HepG2 (cell line): ENCODE results near the gene CD300LF. TPM values are rescaled to one million over a fixed set of nuclear protein-coding genes. Genes with fewer than 3 reads are reported as not detected.

Experiments
- GABPA ChIP-seq, 2 experiments: IDR thresholded peaks; 2 replicates each; pipeline ENCODE4 v1.6.1; 2011 to 2016; ENCODE audit warnings: low read depth in 2 of 2, low read length in 1 of 2, missing biosample characterization in 1 of 2, missing genetic modification characterization in 1 of 2
- KLF6 ChIP-seq: IDR thresholded peaks from 2 replicates; pipeline ENCODE4 v1.8.0; 2016; ENCODE audit warnings: missing biosample characterization, missing genetic modification reagents
- MLLT10 ChIP-seq: sonication (generic); formaldehyde crosslinking; IDR thresholded peaks from 2 replicates; pipeline ENCODE4 v1.4.0; 2020; ENCODE audit warnings: missing genetic modification reagents
- ZNF101 ChIP-seq: sonication (generic); formaldehyde crosslinking; IDR thresholded peaks from 2 replicates; pipeline ENCODE4 v1.4.0; 2020; ENCODE audit warnings: mild to moderate bottlenecking, low read depth, missing genetic modification reagents, borderline replicate concordance
- ZNF556 ChIP-seq: sonication (generic); formaldehyde crosslinking; IDR thresholded peaks from 2 replicates; pipeline ENCODE4 v1.4.0; 2020; ENCODE audit warnings: mild to moderate bottlenecking, missing genetic modification reagents, borderline replicate concordance
- polyA plus RNA-seq, 8 experiments: library from polyadenylated mRNA; depleted of rRNA in 3 of 8; stranded (reverse) in 7 of 8; unstranded in 1 of 8; fragments of >200 nt; fragmentation: Illumina TruSeq in 4 of 8; extraction: Trizol in 4 of 8; gene quantifications; 2 replicates each; pipeline versions ENCODE4 v1.2.1 to v1.2.3, GENCODE V29; 2011 to 2016; ENCODE audit warnings: low read depth in 4 of 8, missing spikeins in 1 of 8, mixed read lengths in 1 of 8; ENCODE audit not compliant: insufficient read depth in 1 of 8
- total RNA-seq, 5 experiments: library from RNA; depleted of rRNA; stranded (reverse); fragments of >200 nt; fragmentation: Illumina TruSeq; extraction: Trizol; gene quantifications; 2 replicates each; pipeline ENCODE4 v1.2.3, GENCODE V29; 2016; ENCODE audit warnings: low read depth in 1 of 5
- TF ChIP-seq, protein P1 (sequence below): IDR thresholded peaks from 2 replicates; pipeline ENCODE4 v1.6.1; 2016; ENCODE audit warnings: low read depth
- TF ChIP-seq, protein P2 (sequence below): sonication (generic); formaldehyde crosslinking; IDR thresholded peaks from 2 replicates; pipeline ENCODE4 v1.5.0; 2020; ENCODE audit warnings: missing genetic modification reagents
- TF ChIP-seq, protein P3 (sequence below): sonication (generic); formaldehyde crosslinking; IDR thresholded peaks from 2 replicates; pipeline ENCODE4 v1.4.0; 2020; ENCODE audit warnings: mild to moderate bottlenecking, missing genetic modification reagents
- TF ChIP-seq, protein P4 (sequence below), 2 experiments: sonication (generic) in 1 of 2; formaldehyde crosslinking in 1 of 2; IDR thresholded peaks; 2 replicates each; pipeline versions ENCODE4 v1.4.0 to v1.6.1; 2016 to 2020; ENCODE audit warnings: borderline replicate concordance in 1 of 2, low read depth in 1 of 2, mild to moderate bottlenecking in 1 of 2, missing genetic modification reagents in 1 of 2
- TF ChIP-seq, protein P5 (sequence below): sonication (generic); formaldehyde crosslinking; IDR thresholded peaks from 2 replicates; pipeline ENCODE4 v1.8.0; 2022; ENCODE audit warnings: missing genetic modification reagents, low read depth, mild to moderate bottlenecking, borderline replicate concordance

Gene CD300LF
- total and polyA plus RNA-seq, 2 of the 13 experiments (the other 11 are each of a cell fraction or from before 2014, with no cell fraction given), result not detected

DNA sequence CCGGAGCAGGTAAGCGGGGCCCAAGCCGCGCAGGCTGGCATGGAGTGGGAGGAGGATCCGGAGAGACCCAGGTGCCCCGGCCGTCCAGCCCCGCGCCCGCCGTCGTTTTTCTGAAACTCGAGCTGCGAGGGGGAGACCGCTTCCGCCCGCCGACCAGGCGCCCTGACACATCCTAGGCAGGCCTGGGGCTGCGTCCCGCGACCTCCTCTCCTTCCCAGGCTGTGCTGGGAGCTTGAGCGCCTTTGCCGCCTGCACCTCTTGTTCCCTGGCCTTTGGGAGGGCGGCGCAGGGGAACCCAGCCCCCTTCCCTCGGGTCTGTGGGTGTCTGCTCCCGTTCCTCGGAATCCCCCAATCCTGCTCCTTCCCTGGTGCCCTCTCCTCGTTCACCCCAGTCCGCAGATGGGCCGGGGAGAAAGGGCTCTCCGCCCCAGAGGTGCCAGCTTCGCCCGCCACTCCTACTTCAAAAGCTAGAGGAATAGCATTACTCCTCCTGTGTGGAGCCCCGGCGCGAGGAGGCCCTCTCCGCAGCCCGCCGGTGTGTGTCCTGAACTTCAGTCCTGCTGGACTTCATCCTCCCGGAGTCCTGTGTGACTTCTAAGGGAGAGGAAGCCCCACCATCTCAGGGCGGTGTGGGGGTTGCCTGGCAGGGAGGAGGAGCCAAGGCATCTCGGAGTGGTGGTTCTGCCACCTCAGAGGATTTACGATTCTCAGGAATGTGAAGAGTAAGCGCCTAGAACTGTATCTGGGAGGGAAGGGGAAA lies 36.7 kb upstream of the CD300LF start (continued):
- TF ChIP-seq ZNF556 (CRISPR knock-in tag) (no peak; the same call in 1 of the 2 replicates), ZNF101 (CRISPR knock-in tag) (no peak), MLLT10 (CRISPR knock-in tag) (no peak), KLF6 (CRISPR knock-in tag) (no peak), GABPA (IDR thresholded peaks at IDR 0.05; ENCODE audit: low read depth, low read length) (no peak), GABPA (CRISPR knock-in tag; IDR thresholded peaks at IDR 0.05; ENCODE audit: low read depth) (no peak)
- TF ChIP-seq, protein P1, sequence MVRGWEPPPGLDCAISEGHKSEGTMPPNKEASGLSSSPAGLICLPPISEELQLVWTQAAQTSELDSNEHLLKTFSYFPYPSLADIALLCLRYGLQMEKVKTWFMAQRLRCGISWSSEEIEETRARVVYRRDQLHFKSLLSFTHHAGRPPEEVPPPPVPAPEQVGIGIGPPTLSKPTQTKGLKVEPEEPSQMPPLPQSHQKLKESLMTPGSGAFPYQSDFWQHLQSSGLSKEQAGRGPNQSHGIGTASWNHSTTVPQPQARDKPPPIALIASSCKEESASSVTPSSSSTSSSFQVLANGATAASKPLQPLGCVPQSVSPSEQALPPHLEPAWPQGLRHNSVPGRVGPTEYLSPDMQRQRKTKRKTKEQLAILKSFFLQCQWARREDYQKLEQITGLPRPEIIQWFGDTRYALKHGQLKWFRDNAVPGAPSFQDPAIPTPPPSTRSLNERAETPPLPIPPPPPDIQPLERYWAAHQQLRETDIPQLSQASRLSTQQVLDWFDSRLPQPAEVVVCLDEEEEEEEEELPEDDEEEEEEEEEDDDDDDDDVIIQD (CRISPR knock-in tag), result no peak
- TF ChIP-seq, protein P2, sequence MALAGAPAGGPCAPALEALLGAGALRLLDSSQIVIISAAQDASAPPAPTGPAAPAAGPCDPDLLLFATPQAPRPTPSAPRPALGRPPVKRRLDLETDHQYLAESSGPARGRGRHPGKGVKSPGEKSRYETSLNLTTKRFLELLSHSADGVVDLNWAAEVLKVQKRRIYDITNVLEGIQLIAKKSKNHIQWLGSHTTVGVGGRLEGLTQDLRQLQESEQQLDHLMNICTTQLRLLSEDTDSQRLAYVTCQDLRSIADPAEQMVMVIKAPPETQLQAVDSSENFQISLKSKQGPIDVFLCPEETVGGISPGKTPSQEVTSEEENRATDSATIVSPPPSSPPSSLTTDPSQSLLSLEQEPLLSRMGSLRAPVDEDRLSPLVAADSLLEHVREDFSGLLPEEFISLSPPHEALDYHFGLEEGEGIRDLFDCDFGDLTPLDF (CRISPR knock-in tag), result no peak
- TF ChIP-seq, protein P3, sequence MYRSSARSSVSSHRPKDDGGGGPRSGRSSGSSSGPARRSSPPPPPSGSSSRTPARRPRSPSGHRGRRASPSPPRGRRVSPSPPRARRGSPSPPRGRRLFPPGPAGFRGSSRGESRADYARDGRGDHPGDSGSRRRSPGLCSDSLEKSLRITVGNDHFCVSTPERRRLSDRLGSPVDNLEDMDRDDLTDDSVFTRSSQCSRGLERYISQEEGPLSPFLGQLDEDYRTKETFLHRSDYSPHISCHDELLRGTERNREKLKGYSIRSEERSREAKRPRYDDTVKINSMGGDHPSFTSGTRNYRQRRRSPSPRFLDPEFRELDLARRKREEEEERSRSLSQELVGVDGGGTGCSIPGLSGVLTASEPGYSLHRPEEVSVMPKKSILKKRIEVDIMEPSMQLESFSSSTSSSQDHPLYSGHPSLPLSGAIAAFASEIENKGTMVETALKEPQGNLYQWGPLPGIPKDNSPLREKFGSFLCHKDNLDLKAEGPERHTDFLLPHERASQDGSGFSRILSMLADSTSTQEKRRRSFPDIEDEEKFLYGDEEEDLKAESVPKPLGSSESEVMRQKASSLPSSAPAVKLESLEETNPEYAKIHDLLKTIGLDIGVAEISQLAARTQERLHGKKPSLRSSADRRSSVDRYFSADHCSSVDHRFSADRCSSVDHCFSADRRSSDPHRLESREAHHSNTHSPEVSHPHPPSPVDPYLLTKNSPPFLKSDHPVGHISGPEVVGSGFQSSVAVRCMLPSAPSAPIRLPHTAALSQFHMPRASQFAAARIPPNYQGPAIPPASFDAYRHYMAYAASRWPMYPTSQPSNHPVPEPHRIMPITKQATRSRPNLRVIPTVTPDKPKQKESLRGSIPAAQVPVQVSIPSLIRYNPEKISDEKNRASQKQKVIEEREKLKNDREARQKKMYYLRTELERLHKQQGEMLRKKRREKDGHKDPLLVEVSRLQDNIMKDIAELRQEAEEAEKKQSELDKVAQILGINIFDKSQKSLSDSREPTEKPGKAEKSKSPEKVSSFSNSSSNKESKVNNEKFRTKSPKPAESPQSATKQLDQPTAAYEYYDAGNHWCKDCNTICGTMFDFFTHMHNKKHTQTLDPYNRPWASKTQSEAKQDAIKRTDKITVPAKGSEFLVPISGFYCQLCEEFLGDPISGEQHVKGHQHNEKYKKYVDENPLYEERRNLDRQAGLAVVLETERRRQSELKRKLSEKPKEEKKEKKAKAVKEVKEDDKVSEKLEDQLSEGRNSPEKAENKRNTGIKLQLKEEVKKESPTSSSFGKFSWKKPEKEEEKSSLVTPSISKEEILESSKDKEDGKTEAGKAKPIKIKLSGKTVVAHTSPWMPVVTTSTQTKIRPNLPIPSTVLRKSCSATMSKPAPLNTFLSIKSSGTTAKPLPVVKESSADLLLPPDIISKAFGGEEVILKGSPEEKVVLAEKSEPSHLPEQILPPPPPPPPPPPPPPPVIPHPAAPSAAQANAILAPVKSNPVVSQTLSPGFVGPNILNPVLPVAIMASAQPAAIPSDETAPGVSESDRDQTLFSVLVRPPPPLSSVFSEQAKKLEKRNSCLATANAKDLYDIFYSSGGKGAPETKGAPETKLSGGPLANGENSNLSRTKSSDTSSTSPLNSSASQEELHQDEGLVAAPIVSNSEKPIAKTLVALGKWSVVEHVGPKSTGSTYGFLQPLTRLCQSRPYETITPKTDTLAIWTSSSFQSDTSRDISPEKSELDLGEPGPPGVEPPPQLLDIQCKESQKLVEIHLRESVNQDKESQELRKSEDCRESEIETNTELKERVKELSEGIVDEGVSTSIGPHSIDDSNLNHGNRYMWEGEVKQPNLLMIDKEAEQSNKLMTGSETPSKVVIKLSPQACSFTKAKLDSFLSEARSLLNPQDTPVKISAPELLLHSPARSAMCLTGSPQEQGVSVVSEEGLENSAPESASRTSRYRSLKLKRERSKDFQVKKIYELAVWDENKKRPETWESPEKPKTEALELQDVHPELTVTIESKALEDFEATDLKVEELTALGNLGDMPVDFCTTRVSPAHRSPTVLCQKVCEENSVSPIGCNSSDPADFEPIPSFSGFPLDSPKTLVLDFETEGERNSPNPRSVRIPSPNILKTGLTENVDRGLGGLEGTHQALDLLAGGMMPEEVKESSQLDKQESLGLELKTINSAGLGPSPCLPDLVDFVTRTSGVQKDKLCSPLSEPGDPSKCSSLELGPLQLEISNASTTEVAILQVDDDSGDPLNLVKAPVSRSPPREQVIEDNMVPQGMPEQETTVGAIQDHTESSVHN (CRISPR knock-in tag), result peak; percentile 51; the same call in 1 of the 2 replicates
- TF ChIP-seq, protein P4, sequence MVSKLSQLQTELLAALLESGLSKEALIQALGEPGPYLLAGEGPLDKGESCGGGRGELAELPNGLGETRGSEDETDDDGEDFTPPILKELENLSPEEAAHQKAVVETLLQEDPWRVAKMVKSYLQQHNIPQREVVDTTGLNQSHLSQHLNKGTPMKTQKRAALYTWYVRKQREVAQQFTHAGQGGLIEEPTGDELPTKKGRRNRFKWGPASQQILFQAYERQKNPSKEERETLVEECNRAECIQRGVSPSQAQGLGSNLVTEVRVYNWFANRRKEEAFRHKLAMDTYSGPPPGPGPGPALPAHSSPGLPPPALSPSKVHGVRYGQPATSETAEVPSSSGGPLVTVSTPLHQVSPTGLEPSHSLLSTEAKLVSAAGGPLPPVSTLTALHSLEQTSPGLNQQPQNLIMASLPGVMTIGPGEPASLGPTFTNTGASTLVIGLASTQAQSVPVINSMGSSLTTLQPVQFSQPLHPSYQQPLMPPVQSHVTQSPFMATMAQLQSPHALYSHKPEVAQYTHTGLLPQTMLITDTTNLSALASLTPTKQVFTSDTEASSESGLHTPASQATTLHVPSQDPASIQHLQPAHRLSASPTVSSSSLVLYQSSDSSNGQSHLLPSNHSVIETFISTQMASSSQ (IDR thresholded peaks at IDR 0.05; ENCODE audit: low read depth), result no peak
- TF ChIP-seq, protein P4 (CRISPR knock-in tag; IDR thresholded peaks at IDR 0.05; ENCODE audit: borderline replicate concordance), result no peak
- TF ChIP-seq, protein P5, sequence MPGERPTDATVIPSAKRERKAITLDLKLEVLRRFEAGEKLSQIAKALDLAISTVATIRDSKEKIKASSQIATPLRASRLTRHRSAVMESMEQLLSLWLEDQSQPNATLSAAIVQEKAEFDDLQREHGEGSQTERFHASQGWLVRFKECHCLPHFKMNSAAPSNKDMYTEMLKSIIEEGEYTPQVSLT (CRISPR knock-in tag), result no peak; the same call in 1 of the 2 replicates
